Colonic mucosa (tissue), 4 donors: Measurements from ENCODE around the gene CARD11. TPM values are rescaled to one million over a fixed set of nuclear protein-coding genes. Genes with fewer than 3 reads are reported as not detected.

Source experiments
- DNase-seq: peaks from one replicate; pipeline ENCODE4 v3.0.0-alpha.2; 2020
- H3K27ac ChIP-seq: fragments of 200-600 bp; one replicate; pipeline ENCODE4 v1.8.0; 2021
- H3K27me3 ChIP-seq: fragments of 200-600 bp; one replicate; pipeline ENCODE4 v1.8.0; 2021
- H3K36me3 ChIP-seq: fragments of 200-600 bp; one replicate; pipeline ENCODE4 v1.8.0; 2021
- H3K4me1 ChIP-seq: fragments of 200-600 bp; one replicate; pipeline ENCODE4 v1.8.0; 2021; ENCODE audit warnings: mild to moderate bottlenecking
- H3K4me3 ChIP-seq: fragments of 200-600 bp; one replicate; pipeline ENCODE4 v1.8.0; 2021
- H3K9ac ChIP-seq, 2 donors: one replicate each; pipeline ENCODE4 v1.7.0; 2013; ENCODE audit warnings: control low read depth in 2 of 2, low read depth in 2 of 2, low read length in 2 of 2
- H3K9me3 ChIP-seq: fragments of 200-600 bp; one replicate; pipeline ENCODE4 v1.8.0; 2021
- intact Hi-C: fragments of 100-400 bp; cut with DNase I; formaldehyde crosslinking; loops from one replicate; pipeline ENCODE4 v1.14.1; 2022
- total RNA-seq, 2 donors: library from RNA; stranded (reverse); fragmentation: NEBNext Ultra II Directional in 1 of 2; extraction: Animal tissue kit (Norgen Biotek cat#: 25700) in 1 of 2; gene quantifications; one replicate each; pipeline ENCODE4 v1.2.1, GENCODE V29; 2021
- TF ChIP-seq, protein P1 (sequence below): fragments of 200-600 bp; IDR thresholded peaks from one replicate; pipeline ENCODE4 v1.8.0; 2022; ENCODE audit warnings: antibody characterized with exemption, mild to moderate bottlenecking
- donor health status: healthy.
- donor health status: DM: no; HTN: no; CAD: no.
- donor health status: DM: no; HTN: no; CAD: no.

The CARD11 gene
- total RNA-seq, 2 donors from 2014 or later = 1.8 to 5.0 TPM

DNA sequence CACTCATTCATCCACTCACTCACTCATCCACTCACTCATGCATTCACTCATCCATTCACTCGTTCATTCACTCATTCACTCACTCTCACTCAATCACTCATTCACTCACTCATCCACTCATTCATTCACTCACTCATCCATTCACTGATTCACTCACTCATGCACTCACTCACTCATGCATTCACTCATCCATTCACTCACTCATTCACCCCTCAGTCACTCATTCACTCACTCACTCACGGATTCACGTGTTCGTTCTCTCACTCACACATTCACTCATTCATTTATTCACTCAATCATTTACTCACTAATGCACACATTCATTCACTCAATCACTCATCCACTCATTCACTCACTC, 73.4 kb downstream of the CARD11 start:
- no peaks in the 10 kb centered on the region for H3K27me3 ChIP-seq
- no peak overlapping the region for H3K9ac ChIP-seq
- H3K9me3 ChIP-seq = no peaks in the 10 kb centered on the region
- intact Hi-C loops = no loop called here
- DNase-seq = no peak
- TF ChIP-seq, protein P1, sequence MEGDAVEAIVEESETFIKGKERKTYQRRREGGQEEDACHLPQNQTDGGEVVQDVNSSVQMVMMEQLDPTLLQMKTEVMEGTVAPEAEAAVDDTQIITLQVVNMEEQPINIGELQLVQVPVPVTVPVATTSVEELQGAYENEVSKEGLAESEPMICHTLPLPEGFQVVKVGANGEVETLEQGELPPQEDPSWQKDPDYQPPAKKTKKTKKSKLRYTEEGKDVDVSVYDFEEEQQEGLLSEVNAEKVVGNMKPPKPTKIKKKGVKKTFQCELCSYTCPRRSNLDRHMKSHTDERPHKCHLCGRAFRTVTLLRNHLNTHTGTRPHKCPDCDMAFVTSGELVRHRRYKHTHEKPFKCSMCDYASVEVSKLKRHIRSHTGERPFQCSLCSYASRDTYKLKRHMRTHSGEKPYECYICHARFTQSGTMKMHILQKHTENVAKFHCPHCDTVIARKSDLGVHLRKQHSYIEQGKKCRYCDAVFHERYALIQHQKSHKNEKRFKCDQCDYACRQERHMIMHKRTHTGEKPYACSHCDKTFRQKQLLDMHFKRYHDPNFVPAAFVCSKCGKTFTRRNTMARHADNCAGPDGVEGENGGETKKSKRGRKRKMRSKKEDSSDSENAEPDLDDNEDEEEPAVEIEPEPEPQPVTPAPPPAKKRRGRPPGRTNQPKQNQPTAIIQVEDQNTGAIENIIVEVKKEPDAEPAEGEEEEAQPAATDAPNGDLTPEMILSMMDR = no peak
- H3K4me1 ChIP-seq = no peaks in the 10 kb centered on the region
- H3K36me3 ChIP-seq = no peaks in the 10 kb centered on the region
- H3K27ac ChIP-seq = no peak overlapping the region
- no peak overlapping the region for H3K4me3 ChIP-seq

DNA sequence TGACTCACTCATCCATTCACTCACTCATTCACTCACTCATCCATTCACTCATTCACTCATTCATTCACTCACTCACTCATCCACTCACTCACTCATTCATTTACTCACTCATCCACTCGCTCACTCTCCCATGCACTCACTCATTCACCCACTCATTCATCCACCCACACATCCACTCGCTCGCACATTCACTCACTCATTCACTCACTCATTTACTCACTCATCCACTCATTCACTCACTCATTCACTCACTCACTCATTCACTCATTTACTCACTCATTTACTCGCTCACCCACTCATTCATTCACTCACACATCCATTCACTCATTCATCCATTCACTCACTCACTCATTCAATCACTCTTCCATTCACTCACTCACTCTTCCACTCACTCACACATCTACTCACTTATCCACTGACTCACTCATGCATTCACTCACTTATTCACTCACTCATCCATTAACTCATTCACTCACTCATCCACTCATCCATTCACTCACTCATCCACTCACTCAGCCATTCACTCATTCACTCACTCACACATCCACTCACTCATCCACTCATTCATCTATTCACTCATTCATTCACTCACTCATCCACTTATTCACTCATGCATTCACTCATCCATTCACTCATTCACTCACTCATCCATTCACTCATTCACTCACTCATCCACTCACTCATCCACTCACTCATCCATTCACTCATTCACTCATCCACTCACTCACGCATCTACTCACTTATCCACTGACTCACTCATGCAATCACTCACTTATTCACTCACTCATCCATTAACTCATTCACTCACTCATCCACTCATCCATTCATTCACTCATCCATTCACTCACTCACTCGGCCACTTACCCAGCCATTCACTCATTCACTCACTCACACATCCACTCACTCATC, 74.0 kb downstream of the CARD11 start:
- Histone ChIP-seq H3K27me3 (no peaks in the 10 kb centered on the region), H3K9me3 (no peaks in the 10 kb centered on the region), H3K27ac (no peak overlapping the region), H3K4me3 (no peak overlapping the region), H3K36me3 (no peaks in the 10 kb centered on the region), H3K4me1 (no peaks in the 10 kb centered on the region), H3K9ac (no peak overlapping the region)
- intact Hi-C loops = no loop called here
- TF ChIP-seq, protein P1 = no peak
- no peak for DNase-seq

DNA sequence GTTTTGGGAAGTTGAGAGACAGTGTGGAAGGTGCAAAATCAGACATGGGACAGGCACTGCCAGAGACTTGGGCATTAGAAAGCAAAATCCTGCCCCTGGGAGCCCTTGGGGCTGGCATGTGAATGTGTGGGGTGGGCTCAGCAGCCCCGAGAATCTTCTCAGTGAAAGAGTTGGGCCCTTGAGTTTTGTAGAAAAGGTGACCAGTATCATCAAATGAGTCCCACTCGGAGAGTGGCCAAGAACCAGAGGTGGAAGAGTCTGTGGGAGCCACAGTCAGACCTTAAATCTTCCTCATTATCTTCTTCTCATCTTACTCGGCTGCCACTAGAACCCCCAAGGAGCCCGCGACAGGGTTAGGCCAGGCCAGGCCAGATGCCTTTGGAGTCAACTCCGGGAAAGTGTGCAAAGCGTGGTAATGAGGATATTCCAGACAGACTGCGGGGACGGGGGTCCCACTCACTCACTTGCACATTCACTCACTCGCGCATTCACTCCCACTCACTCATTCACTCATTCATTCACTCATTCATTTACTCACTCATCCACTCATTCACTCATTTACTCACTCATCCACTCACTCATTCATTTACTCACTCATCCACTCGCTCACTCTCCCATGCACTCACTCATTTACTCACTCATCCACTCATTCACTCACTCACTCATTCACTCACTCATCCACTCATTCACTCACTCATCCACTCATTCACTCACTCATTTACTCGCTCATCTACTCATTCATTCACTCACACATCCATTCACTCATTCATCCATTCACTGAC, 74.9 kb downstream of the CARD11 start:
- no peak overlapping the region for H3K4me3 ChIP-seq
- intact Hi-C loops = no loop called here

DNA sequence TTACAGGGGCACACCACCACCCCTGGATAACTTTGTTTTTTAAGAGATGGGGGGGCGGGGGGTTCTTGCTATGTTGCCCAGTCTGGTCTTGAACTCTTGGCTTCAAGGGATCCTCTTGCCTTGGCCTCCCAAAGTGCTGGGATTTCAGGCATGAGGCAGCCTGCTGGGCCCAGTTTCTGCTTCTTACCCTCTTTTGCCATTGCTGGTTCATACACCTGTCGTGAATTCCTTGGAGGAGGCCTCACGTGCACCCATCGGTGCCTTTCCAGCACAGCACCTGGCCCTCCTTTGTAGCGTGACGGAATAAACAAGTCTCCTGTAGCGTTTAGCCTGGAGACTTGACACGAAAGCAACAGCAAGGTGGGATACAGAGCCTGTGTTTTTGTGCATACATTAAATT, 75.5 kb downstream of the CARD11 start:
- Histone ChIP-seq H3K36me3 (no peaks in the 10 kb centered on the region), H3K9me3 (no peaks in the 10 kb centered on the region)

More for the DNA sequence above, 74.9 kb downstream of the CARD11 start:
- no peaks in the 10 kb centered on the region for H3K36me3 ChIP-seq
- H3K27me3 ChIP-seq = no peaks in the 10 kb centered on the region
- H3K27ac ChIP-seq = no peak overlapping the region
- no peak for DNase-seq
- no peak overlapping the region for H3K9ac ChIP-seq
- TF ChIP-seq, protein P1 = no peak
- no peaks in the 10 kb centered on the region for H3K4me1 ChIP-seq
- no peaks in the 10 kb centered on the region for H3K9me3 ChIP-seq

DNA sequence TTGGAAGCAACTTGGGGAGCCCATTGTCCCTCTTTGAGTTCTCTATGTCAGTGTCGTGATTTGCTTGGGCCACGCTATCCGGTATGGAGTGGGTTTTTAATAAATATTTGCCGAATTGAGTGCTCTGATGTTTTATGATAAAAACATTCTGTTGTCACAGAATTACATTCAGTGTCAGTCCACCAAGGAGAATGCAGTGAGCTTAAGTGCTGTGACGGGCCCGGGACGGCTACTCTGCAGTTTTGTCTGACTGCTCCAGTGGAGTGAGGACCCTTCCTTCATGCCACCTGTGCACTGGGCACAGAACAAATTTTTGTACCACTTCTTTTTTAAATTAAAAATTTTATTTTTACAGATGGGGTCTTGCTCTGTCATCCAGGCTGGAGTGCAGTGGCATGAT, 76.0 kb downstream of the CARD11 start:
- DNase-seq = no peak
- no peak overlapping the region for H3K27ac ChIP-seq
- TF ChIP-seq, protein P1 = no peak
- no peaks in the 10 kb centered on the region for H3K9me3 ChIP-seq
- H3K4me3 ChIP-seq = no peak overlapping the region
- H3K36me3 ChIP-seq = no peaks in the 10 kb centered on the region
- intact Hi-C loops = no loop called here
- no peaks in the 10 kb centered on the region for H3K27me3 ChIP-seq
- no peaks in the 10 kb centered on the region for H3K4me1 ChIP-seq
- H3K9ac ChIP-seq = no peak overlapping the region

More for the DNA sequence above, 75.5 kb downstream of the CARD11 start:
- no peaks in the 10 kb centered on the region for H3K27me3 ChIP-seq
- TF ChIP-seq, protein P1 = no peak
- intact Hi-C loops = no loop called here
- no peak overlapping the region for H3K27ac ChIP-seq
- H3K4me1 ChIP-seq = no peaks in the 10 kb centered on the region
- no peak overlapping the region for H3K4me3 ChIP-seq
- no peak overlapping the region for H3K9ac ChIP-seq
- DNase-seq = no peak
